ENCODE data around the gene CHST8.

- TF ChIP-seq POLR2A (IDR thresholded peaks at IDR 0.05; ENCODE audit: low read depth): no peak
- peak; percentile 74 to 87 (median 80) for TF ChIP-seq CTCF (IDR thresholded peaks at IDR 0.05)
- no peak for TF ChIP-seq EP300 (IDR thresholded peaks at IDR 0.05)
Observed at GRCh38 chr19:33771384-33772101, 149.8 kb downstream of the CHST8 start.
